Cardiac fibroblast (primary cell): Measurements from ENCODE around the gene GRN.
A peak's percentile ranks its signal among the peaks of the same experiment; 100 is the strongest.

ENCODE experiments used
- DNase-seq, 2 donors: peaks; one replicate each; pipeline versions ENCODE4 v3.0.0 to v3.0.0-alpha.2; 2010; ENCODE audit warnings: low read depth in 2 of 2
- H3K4me3 ChIP-seq, 2 donors: replicated peaks in 1 of 2; 1 replicate in 1 of 2; 2 replicates in 1 of 2; pipeline ENCODE4 v1.5.1; 2011; ENCODE audit warnings: low read depth in 2 of 2, low read length in 2 of 2, mild to moderate bottlenecking in 2 of 2, moderate library complexity in 1 of 2
- TF ChIP-seq, protein P1 (sequence below): IDR thresholded peaks from one replicate; pipeline ENCODE4 v1.5.1; 2011; ENCODE audit warnings: low read depth, mild to moderate bottlenecking, low read length, inconsistent platforms

The GRN gene

DNA sequence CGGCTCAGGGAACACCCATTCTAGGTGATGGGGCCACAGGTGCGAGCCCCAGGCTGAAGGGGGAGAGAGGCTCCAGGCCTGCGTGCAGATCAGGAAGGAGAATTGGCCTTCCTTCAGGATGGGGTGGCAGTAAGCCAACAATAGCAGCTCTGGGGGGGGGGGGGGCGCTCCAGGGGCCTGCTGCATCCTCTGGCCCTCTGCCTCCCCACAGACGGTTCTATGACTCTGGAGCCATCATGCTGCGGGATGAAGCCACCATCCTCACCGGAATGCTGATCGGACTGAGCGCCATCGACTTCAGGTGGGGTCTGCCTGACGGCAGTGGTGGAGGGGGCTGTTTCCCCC is 30.6 kb upstream of the GRN start:
- TF ChIP-seq, protein P1, sequence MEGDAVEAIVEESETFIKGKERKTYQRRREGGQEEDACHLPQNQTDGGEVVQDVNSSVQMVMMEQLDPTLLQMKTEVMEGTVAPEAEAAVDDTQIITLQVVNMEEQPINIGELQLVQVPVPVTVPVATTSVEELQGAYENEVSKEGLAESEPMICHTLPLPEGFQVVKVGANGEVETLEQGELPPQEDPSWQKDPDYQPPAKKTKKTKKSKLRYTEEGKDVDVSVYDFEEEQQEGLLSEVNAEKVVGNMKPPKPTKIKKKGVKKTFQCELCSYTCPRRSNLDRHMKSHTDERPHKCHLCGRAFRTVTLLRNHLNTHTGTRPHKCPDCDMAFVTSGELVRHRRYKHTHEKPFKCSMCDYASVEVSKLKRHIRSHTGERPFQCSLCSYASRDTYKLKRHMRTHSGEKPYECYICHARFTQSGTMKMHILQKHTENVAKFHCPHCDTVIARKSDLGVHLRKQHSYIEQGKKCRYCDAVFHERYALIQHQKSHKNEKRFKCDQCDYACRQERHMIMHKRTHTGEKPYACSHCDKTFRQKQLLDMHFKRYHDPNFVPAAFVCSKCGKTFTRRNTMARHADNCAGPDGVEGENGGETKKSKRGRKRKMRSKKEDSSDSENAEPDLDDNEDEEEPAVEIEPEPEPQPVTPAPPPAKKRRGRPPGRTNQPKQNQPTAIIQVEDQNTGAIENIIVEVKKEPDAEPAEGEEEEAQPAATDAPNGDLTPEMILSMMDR: no peak
- DNase-seq: no peak
- H3K4me3 ChIP-seq: no peak overlapping the region

DNA sequence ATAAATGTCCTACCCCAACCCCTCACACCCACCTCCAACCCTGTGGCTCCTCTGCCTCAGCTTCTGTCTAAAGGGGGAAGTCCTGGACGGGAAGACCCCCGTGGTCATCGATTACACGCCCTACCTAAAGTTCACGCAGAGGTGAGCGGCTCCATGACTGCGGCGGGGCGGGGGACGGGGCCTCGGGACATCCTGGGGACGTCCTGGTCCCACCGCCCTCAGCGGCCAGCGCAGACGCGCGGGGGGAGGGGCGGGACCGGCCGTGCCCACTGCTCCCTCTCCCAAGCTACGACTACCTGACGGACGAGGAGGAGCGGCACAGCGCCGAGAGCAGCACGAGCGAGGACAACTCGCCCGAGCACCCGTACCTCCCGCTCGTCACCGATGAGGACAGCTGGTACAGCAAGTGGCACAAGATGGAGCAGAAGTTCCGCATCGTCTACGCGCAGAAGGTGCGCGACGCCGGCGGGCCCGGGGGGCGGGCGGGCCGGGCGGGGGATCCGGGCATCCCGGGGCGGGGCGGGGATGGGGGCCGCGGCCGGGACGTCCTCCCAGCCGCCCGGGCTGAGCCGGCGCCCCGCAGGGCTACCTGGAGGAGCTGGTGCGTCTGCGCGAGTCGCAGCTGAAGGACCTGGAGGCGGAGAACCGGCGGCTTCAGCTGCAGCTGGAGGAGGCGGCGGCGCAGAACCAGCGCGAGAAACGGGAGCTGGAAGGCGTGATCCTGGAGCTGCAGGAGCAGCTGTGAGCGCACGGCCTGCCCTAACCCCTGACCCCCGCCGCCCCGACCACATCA is 30.0 kb upstream of the GRN start:
- H3K4me3 ChIP-seq: peak overlapping the region; percentile 29 to 39
- TF ChIP-seq, protein P1: no peak
- DNase-seq: peak; percentile 22 to 32

DNA sequence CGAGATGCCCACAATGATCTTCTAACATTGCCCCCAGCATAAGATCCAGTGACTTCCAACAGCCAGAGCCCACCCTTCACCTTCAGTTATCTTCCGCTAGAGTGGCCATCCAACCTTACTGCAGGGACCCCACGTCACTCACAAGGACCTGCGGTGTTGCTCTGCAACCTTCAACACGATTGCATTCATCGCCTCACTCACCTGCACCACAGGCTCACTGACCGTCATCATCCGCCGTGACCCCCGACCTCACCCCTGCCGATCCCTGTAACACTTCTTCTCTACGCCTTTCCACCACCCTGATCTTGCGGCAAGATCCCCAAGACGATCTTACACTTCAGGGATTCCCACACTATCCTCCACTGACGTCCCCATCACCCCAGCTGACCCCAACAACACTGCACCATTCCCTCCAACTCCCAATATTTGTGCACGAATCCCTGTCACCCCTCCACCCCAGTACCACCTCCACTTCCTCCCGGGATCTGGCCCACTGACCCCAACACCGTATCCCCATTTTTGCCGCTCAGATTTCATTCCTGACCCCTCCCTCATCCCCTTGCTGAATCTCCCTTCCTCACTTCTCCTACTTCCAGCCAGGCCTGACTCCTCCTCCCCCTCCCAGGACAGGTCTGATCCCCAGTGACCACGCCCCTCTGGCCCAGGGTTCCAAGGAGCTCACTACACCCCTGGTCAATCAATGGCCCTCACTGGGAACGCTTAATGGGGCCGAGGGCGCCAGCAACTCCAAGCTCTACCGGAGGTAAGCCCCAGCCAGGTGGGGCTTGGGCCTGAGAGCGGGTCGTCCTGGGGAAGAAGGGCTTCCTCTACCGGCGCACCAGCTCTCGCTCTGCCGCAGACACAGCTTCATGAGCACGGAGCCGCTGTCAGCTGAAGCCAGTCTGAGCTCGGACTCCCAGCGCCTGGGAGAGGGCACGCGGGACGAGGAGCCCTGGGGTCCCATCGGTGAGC is 29.1 kb upstream of the GRN start:
- TF ChIP-seq, protein P1: no peak
- no peak overlapping the region for H3K4me3 ChIP-seq
- no peak for DNase-seq

DNA sequence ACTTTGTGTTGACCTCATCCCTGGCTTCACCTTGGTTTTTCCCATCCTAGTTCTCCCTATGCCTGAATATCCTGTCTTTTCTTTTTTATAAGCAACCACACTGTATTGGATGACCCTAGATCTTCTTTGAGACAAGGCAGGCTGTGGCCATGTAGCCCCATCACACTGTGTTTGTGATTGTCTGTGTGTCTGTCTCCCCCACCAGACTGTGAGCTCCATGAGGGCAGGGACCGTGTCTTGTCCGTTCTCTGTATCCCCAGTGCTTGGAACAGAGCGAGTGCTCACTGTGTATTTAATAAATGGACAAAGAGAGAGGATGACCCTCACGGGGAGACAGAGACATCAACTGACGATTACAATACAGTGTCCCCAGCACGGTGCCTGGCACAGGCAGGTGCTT is 27.6 kb upstream of the GRN start:
- TF ChIP-seq, protein P1: no peak
- DNase-seq: no peak
- H3K4me3 ChIP-seq: no peak overlapping the region

DNA sequence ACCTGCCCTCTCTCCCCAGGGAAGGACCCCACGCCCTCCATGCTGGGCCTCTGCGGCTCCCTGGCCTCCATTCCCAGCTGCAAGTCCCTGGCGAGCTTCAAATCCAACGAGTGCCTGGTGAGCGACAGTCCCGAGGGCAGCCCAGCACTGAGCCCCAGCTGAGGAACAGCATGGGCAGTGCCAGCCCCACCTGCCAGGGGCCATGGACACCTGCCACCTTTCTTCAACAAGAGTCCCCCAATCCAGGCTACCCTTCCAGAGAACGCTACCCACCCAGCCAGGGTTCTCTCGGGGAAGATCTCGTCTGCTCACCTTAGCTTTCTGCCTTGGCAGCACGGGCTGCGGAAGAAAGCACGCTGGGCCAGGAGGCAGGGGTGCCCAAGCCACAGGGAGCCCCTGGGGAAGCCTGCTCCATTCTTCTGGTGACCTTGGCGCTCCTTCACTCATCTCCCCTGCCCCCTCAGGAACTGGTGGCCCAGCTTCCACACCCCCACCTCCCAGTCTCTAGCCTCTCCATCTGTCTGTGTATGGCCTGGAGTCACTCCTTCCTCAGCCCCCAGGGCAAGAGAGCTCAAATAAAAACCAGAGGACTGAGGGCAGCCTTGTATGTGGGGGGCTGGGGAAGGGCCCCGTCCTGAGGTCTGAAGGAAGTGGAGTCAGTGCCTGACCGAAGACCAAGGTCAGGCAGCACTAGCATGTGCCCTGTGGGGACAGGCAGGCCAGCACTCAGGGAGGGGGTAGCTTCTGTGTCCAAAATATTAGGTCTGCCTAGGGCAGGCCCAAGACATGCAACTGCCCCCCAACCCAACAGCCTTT is 26.8 kb upstream of the GRN start:
- TF ChIP-seq, protein P1: no peak
- no peak overlapping the region for H3K4me3 ChIP-seq
- no peak for DNase-seq

DNA sequence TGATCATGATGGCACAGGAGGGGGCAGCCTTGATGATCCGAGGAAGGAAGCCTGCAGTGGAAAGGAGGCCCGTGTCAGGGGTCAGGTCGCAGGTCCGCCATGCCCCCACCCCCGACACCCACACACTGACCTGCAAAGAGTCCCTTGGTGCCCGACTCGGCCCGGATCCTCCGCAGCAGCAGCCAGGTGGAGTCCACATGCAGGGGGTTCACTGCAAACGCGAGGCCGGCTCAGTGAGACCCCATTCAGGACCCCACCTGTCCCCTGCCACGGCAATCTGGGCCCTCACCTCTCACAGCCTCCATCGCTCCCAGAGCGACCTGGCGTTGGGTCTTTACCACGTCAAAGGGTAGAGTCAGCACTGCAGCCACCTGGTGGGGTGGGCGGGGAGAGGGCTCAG is 25.0 kb upstream of the GRN start:
- TF ChIP-seq, protein P1: no peak
- H3K4me3 ChIP-seq: no peak overlapping the region
- no peak for DNase-seq
